Fibroblast of lung (primary cell): Measurements from ENCODE around the gene CCT8L2.
"Not testable (repeated sequence)": the region's sequence is repeated elsewhere in the genome, so short reads cannot be mapped to it uniquely, and the experiment has no call there.

ENCODE experiments used
- CTCF ChIP-seq, 2 donors: IDR thresholded peaks in 1 of 2; conservative IDR thresholded peaks in 1 of 2; 1 replicate in 1 of 2; 2 replicates in 1 of 2; pipeline ENCODE4 v1.5.1; 2011 to 2012; ENCODE audit warnings: low read length in 2 of 2, control low read depth in 1 of 2, inconsistent platforms in 1 of 2, low read depth in 1 of 2, mild to moderate bottlenecking in 1 of 2
- EZH2 ChIP-seq: IDR thresholded peaks from 2 replicates; pipeline ENCODE4 v1.5.1; 2012; ENCODE audit warnings: low read length, control low read depth, mild to moderate bottlenecking; ENCODE audit errors: missing control alignments

GRCh38 chr22:16564837-16565584 is 27.6 kb downstream of the CCT8L2 start:
- not testable (repeated sequence) for TF ChIP-seq CTCF (conservative IDR thresholded peaks at IDR 0.05 in 1 of 2, IDR thresholded peaks at IDR 0.05 in 1 of 2; ENCODE audit: low read depth in 1 of 2, low read length in 2 of 2); EZH2
